K562 (cell line): ENCODE data around the gene PREX1. TPM values are rescaled to one million over a fixed set of nuclear protein-coding genes. Genes with fewer than 3 reads are reported as not detected.

ENCODE experiments used
- GTF2B ChIP-seq: IDR thresholded peaks from 2 replicates; pipeline ENCODE4 v1.6.1; 2011; ENCODE audit not compliant: insufficient read length; ENCODE audit errors: extremely low read depth
- JUN ChIP-seq, 2 experiments: sonication (generic) in 1 of 2; formaldehyde crosslinking in 1 of 2; IDR thresholded peaks; 2 replicates each; pipeline versions ENCODE4 v1.6.1 to v1.8.0; 2012 to 2022; ENCODE audit warnings: borderline replicate concordance in 2 of 2, mild to moderate bottlenecking in 2 of 2, improper control_type of control experiment in 1 of 2, low read depth in 1 of 2, low read length in 1 of 2, missing genetic modification reagents in 1 of 2
- MCM7 ChIP-seq, 2 experiments: fragments of 450-650 bp; IDR thresholded peaks; 2 replicates each; pipeline ENCODE4 v1.6.1; 2016 to 2018
- NFXL1 ChIP-seq: fragments of 450-650 bp; formaldehyde crosslinking; IDR thresholded peaks from 2 replicates; pipeline ENCODE4 v1.4.0; 2021; ENCODE audit warnings: mild to moderate bottlenecking
- POU5F1 ChIP-seq: fragments of 150-350 bp; IDR thresholded peaks from 2 replicates; pipeline ENCODE4 v1.6.1; 2014; ENCODE audit warnings: borderline replicate concordance, low read length, low read depth, mild to moderate bottlenecking; ENCODE audit not compliant: partially characterized antibody
- PRDM10 ChIP-seq: fragments of 450-650 bp; IDR thresholded peaks from 2 replicates; pipeline ENCODE4 v1.6.1; 2018; ENCODE audit not compliant: partially characterized antibody
- SMARCA5 ChIP-seq: fragments of 450-650 bp; IDR thresholded peaks from 2 replicates; pipeline ENCODE4 v1.6.1; 2016
- SP2 ChIP-seq: IDR thresholded peaks from 2 replicates; pipeline ENCODE4 v1.6.1; 2011; ENCODE audit warnings: mild to moderate bottlenecking, low read depth, low read length, moderate library complexity; ENCODE audit not compliant: poor library complexity, severe bottlenecking; ENCODE audit errors: extremely low read depth
- TCF7L2 ChIP-seq: fragments of 150-350 bp; IDR thresholded peaks from 2 replicates; pipeline ENCODE4 v1.6.1; 2016; ENCODE audit warnings: low read depth, mild to moderate bottlenecking, low read length, moderate library complexity
- XRCC5 ChIP-seq: fragments of 200-400 bp; formaldehyde crosslinking; IDR thresholded peaks from 2 replicates; pipeline ENCODE4 v1.6.1; 2017; ENCODE audit warnings: low read depth, mild to moderate bottlenecking, low read length
- ZNF280A ChIP-seq: fragments of 450-650 bp; IDR thresholded peaks from 2 replicates; pipeline ENCODE4 v1.6.1; 2018; ENCODE audit warnings: mild to moderate bottlenecking, low read depth; ENCODE audit not compliant: partially characterized antibody
- ZNF76 ChIP-seq: fragments of 250-450 bp; sonication (Bioruptor Pico); IDR thresholded peaks from 2 replicates; pipeline ENCODE4 v1.4.0; 2020; ENCODE audit warnings: mild to moderate bottlenecking, moderate library complexity, borderline replicate concordance
- ZNF778 ChIP-seq: fragments of 450-650 bp; formaldehyde crosslinking; IDR thresholded peaks from 2 replicates; pipeline ENCODE4 v1.4.0; 2020; ENCODE audit warnings: mild to moderate bottlenecking, moderate library complexity
- polyA plus RNA-seq, 8 experiments: library from polyadenylated mRNA; depleted of rRNA in 4 of 8; stranded (reverse) in 5 of 8; unstranded in 3 of 8; fragments of >200 nt; fragmentation: Nextera tagmentation in 2 of 8; fragmentation: Illumina TruSeq in 1 of 8; extraction: Ambion mirVana in 2 of 8; extraction: Trizol in 1 of 8; gene quantifications; 2 replicates each; pipeline versions ENCODE4 v1.2.1 to v1.2.3, GENCODE V29; 2011 to 2014; ENCODE audit warnings: inconsistent platforms in 1 of 8, missing spikeins in 1 of 8
- total RNA-seq, 7 experiments: library from RNA; depleted of rRNA in 6 of 7; stranded (reverse); fragments of >200 nt in 6 of 7; fragmentation: Illumina TruSeq in 2 of 7; extraction: Trizol in 2 of 7; gene quantifications; 2 replicates each; pipeline versions ENCODE4 v1.2.1 to v1.2.3, GENCODE V29; 2011 to 2021; ENCODE audit warnings: low replicate concordance in 1 of 7
- TF ChIP-seq, protein P1 (sequence below): fragments of 250-450 bp; sonication (Bioruptor Pico); IDR thresholded peaks from 2 replicates; pipeline ENCODE4 v1.4.0; 2020
- TF ChIP-seq, protein P2 (sequence below): fragments of 450-650 bp; IDR thresholded peaks from 2 replicates; pipeline ENCODE4 v1.7.0; 2016; ENCODE audit warnings: borderline replicate concordance
- TF ChIP-seq, protein P3 (sequence below): IDR thresholded peaks from 2 replicates; pipeline ENCODE4 v1.6.1; 2011; ENCODE audit warnings: borderline replicate concordance, low read depth, mild to moderate bottlenecking, moderate library complexity, low read length; ENCODE audit not compliant: insufficient read depth, poor library complexity, severe bottlenecking

Gene PREX1
- total and polyA plus RNA-seq, 9 of the 15 experiments (the other 6 are each of a cell fraction or from before 2014, with no cell fraction given) = 0.37 to 10.4 (median 4.8) TPM

- TF ChIP-seq ZNF280A = no peak
- no peak for TF ChIP-seq SP2
- TF ChIP-seq, protein P1, sequence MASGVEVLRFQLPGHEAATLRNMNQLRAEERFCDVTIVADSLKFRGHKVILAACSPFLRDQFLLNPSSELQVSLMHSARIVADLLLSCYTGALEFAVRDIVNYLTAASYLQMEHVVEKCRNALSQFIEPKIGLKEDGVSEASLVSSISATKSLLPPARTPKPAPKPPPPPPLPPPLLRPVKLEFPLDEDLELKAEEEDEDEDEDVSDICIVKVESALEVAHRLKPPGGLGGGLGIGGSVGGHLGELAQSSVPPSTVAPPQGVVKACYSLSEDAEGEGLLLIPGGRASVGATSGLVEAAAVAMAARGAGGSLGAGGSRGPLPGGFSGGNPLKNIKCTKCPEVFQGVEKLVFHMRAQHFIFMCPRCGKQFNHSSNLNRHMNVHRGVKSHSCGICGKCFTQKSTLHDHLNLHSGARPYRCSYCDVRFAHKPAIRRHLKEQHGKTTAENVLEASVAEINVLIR (CRISPR knock-in tag) = no peak
- no peak for TF ChIP-seq ZNF76 (CRISPR knock-in tag)
- no peak for TF ChIP-seq SMARCA5
- TF ChIP-seq, protein P2, sequence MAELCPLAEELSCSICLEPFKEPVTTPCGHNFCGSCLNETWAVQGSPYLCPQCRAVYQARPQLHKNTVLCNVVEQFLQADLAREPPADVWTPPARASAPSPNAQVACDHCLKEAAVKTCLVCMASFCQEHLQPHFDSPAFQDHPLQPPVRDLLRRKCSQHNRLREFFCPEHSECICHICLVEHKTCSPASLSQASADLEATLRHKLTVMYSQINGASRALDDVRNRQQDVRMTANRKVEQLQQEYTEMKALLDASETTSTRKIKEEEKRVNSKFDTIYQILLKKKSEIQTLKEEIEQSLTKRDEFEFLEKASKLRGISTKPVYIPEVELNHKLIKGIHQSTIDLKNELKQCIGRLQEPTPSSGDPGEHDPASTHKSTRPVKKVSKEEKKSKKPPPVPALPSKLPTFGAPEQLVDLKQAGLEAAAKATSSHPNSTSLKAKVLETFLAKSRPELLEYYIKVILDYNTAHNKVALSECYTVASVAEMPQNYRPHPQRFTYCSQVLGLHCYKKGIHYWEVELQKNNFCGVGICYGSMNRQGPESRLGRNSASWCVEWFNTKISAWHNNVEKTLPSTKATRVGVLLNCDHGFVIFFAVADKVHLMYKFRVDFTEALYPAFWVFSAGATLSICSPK = no peak
- no peak for TF ChIP-seq TCF7L2
- TF ChIP-seq, protein P3, sequence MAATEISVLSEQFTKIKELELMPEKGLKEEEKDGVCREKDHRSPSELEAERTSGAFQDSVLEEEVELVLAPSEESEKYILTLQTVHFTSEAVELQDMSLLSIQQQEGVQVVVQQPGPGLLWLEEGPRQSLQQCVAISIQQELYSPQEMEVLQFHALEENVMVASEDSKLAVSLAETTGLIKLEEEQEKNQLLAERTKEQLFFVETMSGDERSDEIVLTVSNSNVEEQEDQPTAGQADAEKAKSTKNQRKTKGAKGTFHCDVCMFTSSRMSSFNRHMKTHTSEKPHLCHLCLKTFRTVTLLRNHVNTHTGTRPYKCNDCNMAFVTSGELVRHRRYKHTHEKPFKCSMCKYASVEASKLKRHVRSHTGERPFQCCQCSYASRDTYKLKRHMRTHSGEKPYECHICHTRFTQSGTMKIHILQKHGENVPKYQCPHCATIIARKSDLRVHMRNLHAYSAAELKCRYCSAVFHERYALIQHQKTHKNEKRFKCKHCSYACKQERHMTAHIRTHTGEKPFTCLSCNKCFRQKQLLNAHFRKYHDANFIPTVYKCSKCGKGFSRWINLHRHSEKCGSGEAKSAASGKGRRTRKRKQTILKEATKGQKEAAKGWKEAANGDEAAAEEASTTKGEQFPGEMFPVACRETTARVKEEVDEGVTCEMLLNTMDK = no peak
- no peak for TF ChIP-seq GTF2B
- no peak for TF ChIP-seq MCM7 (IDR thresholded peaks at IDR 0.05)
- no peak for TF ChIP-seq NFXL1
- TF ChIP-seq PRDM10 = no peak
- no peak for TF ChIP-seq ZNF778 (CRISPR knock-in tag)
- TF ChIP-seq POU5F1 = no peak
- no peak for TF ChIP-seq XRCC5
- TF ChIP-seq JUN (IDR thresholded peaks at IDR 0.05; ENCODE audit: borderline replicate concordance, low read depth, low read length) = no peak
- TF ChIP-seq JUN (CRISPR knock-in tag; IDR thresholded peaks at IDR 0.05; ENCODE audit: borderline replicate concordance) = no peak
Observed at GRCh38 chr20:48771542-48771941, 56.3 kb downstream of the PREX1 start (continued).
